Measurements from ENCODE around the gene TRPC4. TPM values are rescaled to one million over a fixed set of nuclear protein-coding genes. Genes with fewer than 3 reads are reported as not detected.
"Not testable (repeated sequence)": the region's sequence is repeated elsewhere in the genome, so short reads cannot be mapped to it uniquely, and the experiment has no call there.

TRPC4 gene
- total RNA-seq, 1 donor: 1.2 TPM

- H3K4me3 ChIP-seq (ENCODE audit: low read depth, low read length): peak within 1 kb of the TSS; percentile 65
- no peak for TF ChIP-seq CTCF (IDR thresholded peaks at IDR 0.05; ENCODE audit: insufficient read depth, low read length)
- DNase-seq (ENCODE audit: low read depth): peak; percentile 67
Observed at GRCh38 chr13:37598597-37598996, 271.0 kb downstream of the TRPC4 start, which contains the start of gene POSTN. POSTN (minus strand) TSS chr13:37598768; CDS start chr13:37598726, 42 bp downstream.

DNA sequence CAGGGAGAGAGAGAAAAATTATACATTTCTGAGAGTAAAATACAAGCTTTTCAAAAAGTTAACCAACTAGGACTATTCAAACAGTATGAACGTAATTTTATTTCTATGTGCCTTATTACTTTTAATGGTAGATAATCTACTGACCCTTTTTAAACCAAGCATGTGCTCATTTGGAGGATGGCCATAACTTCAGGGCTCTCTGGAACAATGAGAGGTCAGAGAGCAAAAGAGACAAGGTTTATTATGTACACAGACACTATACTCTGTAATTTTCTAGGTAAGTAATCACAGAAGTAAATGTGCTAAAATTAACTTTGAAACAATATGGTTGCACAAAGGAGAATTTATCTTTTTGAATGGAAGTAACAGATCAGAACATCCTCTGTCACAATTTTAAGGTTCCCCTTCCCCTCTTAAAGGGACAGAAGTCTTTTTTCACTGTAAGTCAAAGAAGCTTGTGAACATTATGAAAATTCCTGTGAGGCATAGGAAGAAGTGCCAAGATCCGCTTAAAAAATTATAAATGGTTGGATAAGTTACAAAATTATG lies 272.0 kb downstream of the TRPC4 start:
- DNase-seq (ENCODE audit: low read depth): no peak
- H3K4me3 ChIP-seq (ENCODE audit: low read depth, low read length): peak overlapping the region; percentile 65
- no peak for TF ChIP-seq CTCF (IDR thresholded peaks at IDR 0.05; ENCODE audit: insufficient read depth, low read length)

DNA sequence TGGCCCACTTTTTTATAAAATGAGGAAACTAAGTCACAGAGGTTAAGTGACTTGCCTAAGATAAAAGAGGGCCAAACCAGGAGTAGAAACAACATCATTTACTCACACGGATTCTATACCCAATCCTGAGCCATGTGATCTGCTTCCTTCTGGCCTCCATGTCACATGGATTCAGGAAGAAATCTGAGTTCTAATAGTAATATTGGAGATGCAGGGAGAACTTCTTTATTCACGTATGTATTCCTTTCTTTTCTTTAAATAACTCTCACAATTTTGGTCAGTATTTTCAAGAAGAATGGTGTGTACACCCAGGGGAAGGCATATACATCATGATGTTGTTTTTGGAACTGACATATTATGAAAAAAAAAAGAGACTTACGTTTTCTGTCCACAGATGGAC lies 272.8 kb downstream of the TRPC4 start:
- TF ChIP-seq CTCF (IDR thresholded peaks at IDR 0.05; ENCODE audit: insufficient read depth, low read length): no peak
- no peak for DNase-seq (ENCODE audit: low read depth)
- H3K4me3 ChIP-seq (ENCODE audit: low read depth, low read length): peak overlapping the region; percentile 65

DNA sequence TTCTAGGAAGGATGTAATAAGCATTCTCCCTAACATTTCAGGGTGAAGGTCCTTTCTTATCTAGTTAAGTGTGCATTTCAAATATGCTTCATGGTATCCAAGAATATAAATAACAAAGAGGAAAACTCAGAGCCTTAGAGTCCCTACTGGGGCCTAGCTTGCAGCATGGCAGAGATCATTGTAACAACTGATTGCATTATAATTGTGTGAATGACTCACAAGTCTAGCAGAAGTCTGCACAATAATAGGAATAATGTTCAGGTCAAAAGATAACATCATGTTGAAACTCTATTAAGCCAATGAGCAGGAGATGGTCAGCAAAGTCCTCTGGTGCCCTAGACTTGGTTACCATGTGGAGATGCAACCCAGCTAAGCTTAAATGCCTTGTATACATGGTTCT lies 274.4 kb downstream of the TRPC4 start:
- TF ChIP-seq CTCF (IDR thresholded peaks at IDR 0.05; ENCODE audit: insufficient read depth, low read length): no peak
- DNase-seq (ENCODE audit: low read depth): peak; percentile 92
- no peak overlapping the region for H3K4me3 ChIP-seq (ENCODE audit: low read depth, low read length)

DNA sequence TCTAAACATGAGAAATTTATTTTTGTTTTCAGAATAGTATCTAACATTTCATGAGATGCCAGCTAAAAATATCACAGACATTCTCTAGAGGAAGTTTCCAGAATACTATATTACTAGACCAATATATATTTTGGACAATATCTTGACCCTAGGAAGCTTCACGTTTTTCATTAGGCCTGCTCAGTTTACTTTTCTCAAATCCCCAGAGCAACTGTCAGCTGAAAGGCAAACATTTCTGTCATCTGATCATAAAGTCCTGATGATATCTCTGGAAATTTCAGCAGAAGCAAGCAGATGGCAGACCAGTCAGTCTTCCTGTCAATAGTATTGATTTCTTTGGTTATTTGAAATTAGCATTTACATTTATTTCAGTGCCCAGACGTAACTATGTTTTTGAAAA lies 275.0 kb downstream of the TRPC4 start:
- H3K4me3 ChIP-seq (ENCODE audit: low read depth, low read length): no peak overlapping the region
- DNase-seq (ENCODE audit: low read depth): no peak
- no peak for TF ChIP-seq CTCF (IDR thresholded peaks at IDR 0.05; ENCODE audit: insufficient read depth, low read length)

GRCh38 chr13:37589381-37589780 lies 280.2 kb downstream of the TRPC4 start:
- DNase-seq (ENCODE audit: low read depth); H3K4me3 ChIP-seq (ENCODE audit: low read depth, low read length): not testable (repeated sequence)

- no peak for TF ChIP-seq CTCF (IDR thresholded peaks at IDR 0.05; ENCODE audit: insufficient read depth, low read length)
- DNase-seq (ENCODE audit: low read depth): no peak
- no peak overlapping the region for H3K4me3 ChIP-seq (ENCODE audit: low read depth, low read length)
Observed at GRCh38 chr13:37587236-37587635, 282.3 kb downstream of the TRPC4 start.

Small RNA genes lying within 50 kb of the gene (small RNA-seq; reads per million reads assigned to genes)
- not detected for gene RNA5SP26

Measured in fibroblast of the aortic adventitia (primary cell).